GM12878 (cell line): ENCODE data around the gene PHF1. TPM values are rescaled to one million over a fixed set of nuclear protein-coding genes. Genes with fewer than 3 reads are reported as not detected.
A peak's percentile ranks its signal among the peaks of the same experiment; 100 is the strongest.

Experiments used
- BMI1 ChIP-seq: fragments of 450-650 bp; IDR thresholded peaks from 2 replicates; pipeline ENCODE4 v1.6.1; 2016; ENCODE audit warnings: mild to moderate bottlenecking, moderate library complexity, borderline replicate concordance
- BRCA1 ChIP-seq: IDR thresholded peaks from 2 replicates; pipeline ENCODE4 v1.6.1; 2011; ENCODE audit warnings: low read depth, low read length, improper control_type of control experiment
- CUX1 ChIP-seq: IDR thresholded peaks from 2 replicates; pipeline ENCODE4 v1.6.1; 2012; ENCODE audit warnings: improper control_type of control experiment, low read depth, low read length; ENCODE audit not compliant: insufficient replicate concordance
- DPF2 ChIP-seq: fragments of 450-650 bp; IDR thresholded peaks from 2 replicates; pipeline ENCODE4 v1.6.1; 2017; ENCODE audit warnings: mild to moderate bottlenecking
- FOS ChIP-seq: IDR thresholded peaks from 3 replicates; pipeline ENCODE4 v1.6.1; 2011; ENCODE audit warnings: borderline replicate concordance; ENCODE audit not compliant: insufficient read length; ENCODE audit errors: extremely low read depth
- GATAD2B ChIP-seq: fragments of 450-650 bp; conservative IDR thresholded peaks from 2 replicates; pipeline ENCODE4 v1.6.1; 2017; ENCODE audit warnings: low read depth, mild to moderate bottlenecking, moderate library complexity
- LARP7 ChIP-seq: fragments of 450-650 bp; IDR thresholded peaks from 2 replicates; pipeline ENCODE4 v1.6.1; 2017; ENCODE audit warnings: mild to moderate bottlenecking
- MYC ChIP-seq: IDR thresholded peaks from 2 replicates; pipeline ENCODE4 v1.6.1; 2011; ENCODE audit warnings: mild to moderate bottlenecking, low read length, moderate library complexity, inconsistent platforms; ENCODE audit not compliant: insufficient read depth, insufficient replicate concordance, insufficient read length, severe bottlenecking
- RFX5 ChIP-seq: IDR thresholded peaks from 2 replicates; pipeline ENCODE4 v1.6.1; 2011; ENCODE audit warnings: low read depth, low read length, improper control_type of control experiment
- SMC3 ChIP-seq: IDR thresholded peaks from 2 replicates; pipeline ENCODE4 v1.6.1; 2011; ENCODE audit warnings: low read length, improper control_type of control experiment, borderline replicate concordance
- SUZ12 ChIP-seq: fragments of 200-600 bp; sonication (generic); IDR thresholded peaks from one replicate; pipeline ENCODE4 v1.6.1; 2018; ENCODE audit warnings: antibody characterized with exemption, mild to moderate bottlenecking; ENCODE audit not compliant: unreplicated experiment
- TARDBP ChIP-seq: IDR thresholded peaks from 2 replicates; pipeline ENCODE4 v1.6.1; 2016; ENCODE audit warnings: borderline replicate concordance
- ZBED1 ChIP-seq: IDR thresholded peaks from 2 replicates; pipeline ENCODE4 v1.6.1; 2016; ENCODE audit warnings: borderline replicate concordance
- ZNF207 ChIP-seq: fragments of 450-650 bp; IDR thresholded peaks from 2 replicates; pipeline ENCODE4 v1.6.1; 2014; ENCODE audit warnings: antibody characterized with exemption, mild to moderate bottlenecking, borderline replicate concordance
- ZNF274 ChIP-seq: IDR thresholded peaks from one replicate; pipeline ENCODE4 v1.8.0; 2011; ENCODE audit not compliant: insufficient read length, insufficient read depth
- ZNF384 ChIP-seq: IDR thresholded peaks from 2 replicates; pipeline ENCODE4 v1.6.1; 2012; ENCODE audit warnings: low read depth, mild to moderate bottlenecking, low read length, improper control_type of control experiment, borderline replicate concordance
- ZNF622 ChIP-seq: fragments of 450-650 bp; IDR thresholded peaks from 2 replicates; pipeline ENCODE4 v1.6.1; 2017; ENCODE audit warnings: mild to moderate bottlenecking, inconsistent platforms
- ZSCAN29 ChIP-seq: fragments of 450-650 bp; IDR thresholded peaks from 2 replicates; pipeline ENCODE4 v1.6.1; 2017; ENCODE audit warnings: mild to moderate bottlenecking, moderate library complexity
- polyA plus RNA-seq, 11 experiments: library from polyadenylated mRNA; depleted of rRNA in 4 of 11; unstranded in 6 of 11; stranded (reverse) in 5 of 11; fragments of >200 nt; fragmentation: Nextera tagmentation in 4 of 11; fragmentation: Illumina TruSeq in 1 of 11; extraction: Ambion mirVana in 4 of 11; extraction: Trizol in 1 of 11; gene quantifications; 1 replicate in 1 of 11; 2 replicates in 10 of 11; pipeline versions ENCODE4 v1.2.1 to v1.2.3, GENCODE V29; 2011 to 2016; ENCODE audit warnings: inconsistent platforms in 2 of 11, missing spikeins in 2 of 11, low read depth in 1 of 11
- total RNA-seq, 4 experiments: library from RNA; depleted of rRNA in 3 of 4; stranded (reverse); fragments of >200 nt in 3 of 4; fragmentation: Illumina TruSeq in 1 of 4; extraction: Trizol in 1 of 4; gene quantifications; 2 replicates each; pipeline versions ENCODE4 v1.2.1 to v1.2.3, GENCODE V29; 2013 to 2021
- TF ChIP-seq, protein P1 (sequence below): fragments of 450-650 bp; IDR thresholded peaks from 2 replicates; pipeline ENCODE4 v1.6.1; 2017; ENCODE audit warnings: borderline replicate concordance
- TF ChIP-seq, protein P2 (sequence below): fragments of 450-650 bp; formaldehyde crosslinking; IDR thresholded peaks from 2 replicates; pipeline ENCODE4 v1.5.0; 2022; ENCODE audit warnings: mild to moderate bottlenecking, missing genetic modification characterization

The PHF1 gene
- total and polyA plus RNA-seq, 10 of the 15 experiments (the other 5 are each of a cell fraction or from before 2014, with no cell fraction given): 1.3 to 17.8 (median 6.2) TPM

DNA sequence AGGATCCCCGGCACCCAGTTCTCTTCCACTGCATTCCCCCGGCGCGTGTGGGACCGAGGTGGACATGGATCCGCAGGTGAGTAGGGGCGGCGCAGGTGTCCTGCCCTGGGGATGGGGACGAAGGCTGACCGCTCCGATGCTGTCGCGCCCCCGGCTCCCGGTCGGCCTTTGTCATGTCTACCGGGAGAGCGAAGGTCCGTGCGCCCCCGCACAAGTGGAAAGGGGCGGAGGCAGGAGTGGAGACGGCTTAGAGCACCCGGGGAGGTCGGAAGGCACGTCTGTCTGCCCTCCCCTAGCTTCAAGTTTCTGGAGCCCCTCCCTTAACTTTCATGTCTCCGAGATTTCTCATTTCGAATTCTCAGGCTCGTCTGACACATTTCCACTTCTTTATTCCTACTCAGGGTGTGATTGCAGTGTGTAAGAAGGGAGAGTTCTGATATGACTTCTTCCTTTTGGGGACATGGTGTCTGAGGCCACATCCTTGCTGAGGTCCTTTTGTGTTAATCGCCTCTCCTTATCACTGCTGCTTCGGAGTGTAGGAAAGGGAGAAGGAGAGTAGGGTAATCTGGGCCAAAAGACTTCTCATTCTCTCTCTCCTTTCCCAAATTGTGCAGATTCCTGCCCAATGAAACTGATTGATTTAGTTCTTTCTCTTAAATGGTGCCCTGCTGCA, 18.8 kb upstream of the PHF1 start (continued):
- TF ChIP-seq CUX1 (no peak), RFX5 (no peak), MYC (no peak), GATAD2B (0 out of 2 replicates have a peak, but pooled peaks have one; percentile 64), ZBED1 (no peak), SUZ12 (no peak), ZNF207 (0 out of 2 replicates have a peak, but pooled peaks have one; percentile 26), ZNF622 (no peak), ZNF274 (no peak), ZNF384 (no peak), SMC3 (no peak), ZSCAN29 (no peak), LARP7 (peak; percentile 34; the same call in 1 of the 2 replicates), BRCA1 (no peak), TARDBP (no peak), DPF2 (peak; percentile 31; the same call in 1 of the 2 replicates), BMI1 (no peak), FOS (no peak)
- TF ChIP-seq, protein P1, sequence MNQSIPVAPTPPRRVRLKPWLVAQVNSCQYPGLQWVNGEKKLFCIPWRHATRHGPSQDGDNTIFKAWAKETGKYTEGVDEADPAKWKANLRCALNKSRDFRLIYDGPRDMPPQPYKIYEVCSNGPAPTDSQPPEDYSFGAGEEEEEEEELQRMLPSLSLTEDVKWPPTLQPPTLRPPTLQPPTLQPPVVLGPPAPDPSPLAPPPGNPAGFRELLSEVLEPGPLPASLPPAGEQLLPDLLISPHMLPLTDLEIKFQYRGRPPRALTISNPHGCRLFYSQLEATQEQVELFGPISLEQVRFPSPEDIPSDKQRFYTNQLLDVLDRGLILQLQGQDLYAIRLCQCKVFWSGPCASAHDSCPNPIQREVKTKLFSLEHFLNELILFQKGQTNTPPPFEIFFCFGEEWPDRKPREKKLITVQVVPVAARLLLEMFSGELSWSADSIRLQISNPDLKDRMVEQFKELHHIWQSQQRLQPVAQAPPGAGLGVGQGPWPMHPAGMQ: no peak
- TF ChIP-seq, protein P2, sequence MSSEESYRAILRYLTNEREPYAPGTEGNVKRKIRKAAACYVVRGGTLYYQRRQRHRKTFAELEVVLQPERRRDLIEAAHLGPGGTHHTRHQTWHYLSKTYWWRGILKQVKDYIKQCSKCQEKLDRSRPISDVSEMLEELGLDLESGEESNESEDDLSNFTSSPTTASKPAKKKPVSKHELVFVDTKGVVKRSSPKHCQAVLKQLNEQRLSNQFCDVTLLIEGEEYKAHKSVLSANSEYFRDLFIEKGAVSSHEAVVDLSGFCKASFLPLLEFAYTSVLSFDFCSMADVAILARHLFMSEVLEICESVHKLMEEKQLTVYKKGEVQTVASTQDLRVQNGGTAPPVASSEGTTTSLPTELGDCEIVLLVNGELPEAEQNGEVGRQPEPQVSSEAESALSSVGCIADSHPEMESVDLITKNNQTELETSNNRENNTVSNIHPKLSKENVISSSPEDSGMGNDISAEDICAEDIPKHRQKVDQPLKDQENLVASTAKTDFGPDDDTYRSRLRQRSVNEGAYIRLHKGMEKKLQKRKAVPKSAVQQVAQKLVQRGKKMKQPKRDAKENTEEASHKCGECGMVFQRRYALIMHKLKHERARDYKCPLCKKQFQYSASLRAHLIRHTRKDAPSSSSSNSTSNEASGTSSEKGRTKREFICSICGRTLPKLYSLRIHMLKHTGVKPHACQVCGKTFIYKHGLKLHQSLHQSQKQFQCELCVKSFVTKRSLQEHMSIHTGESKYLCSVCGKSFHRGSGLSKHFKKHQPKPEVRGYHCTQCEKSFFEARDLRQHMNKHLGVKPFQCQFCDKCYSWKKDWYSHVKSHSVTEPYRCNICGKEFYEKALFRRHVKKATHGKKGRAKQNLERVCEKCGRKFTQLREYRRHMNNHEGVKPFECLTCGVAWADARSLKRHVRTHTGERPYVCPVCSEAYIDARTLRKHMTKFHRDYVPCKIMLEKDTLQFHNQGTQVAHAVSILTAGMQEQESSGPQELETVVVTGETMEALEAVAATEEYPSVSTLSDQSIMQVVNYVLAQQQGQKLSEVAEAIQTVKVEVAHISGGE (CRISPR knock-in tag): no peak
